GM19239 (cell line): ENCODE results near the gene CNTN4.
"Not testable (repeated sequence)": the region's sequence is repeated elsewhere in the genome, so short reads cannot be mapped to it uniquely, and the experiment has no call there.

Experiments used
- DNase-seq: peaks from one replicate; pipeline ENCODE4 v3.0.0; 2011; ENCODE audit warnings: low spot score; ENCODE audit not compliant: insufficient read length
- FAIRE-seq: peaks from 2 replicates; lab custom pipeline; 2011; peaks lifted over from hg19 to GRCh38; lab: Jason Lieb, UNC

Gene CNTN4

GRCh38 chr3:2504912-2505311 is 406.2 kb downstream of the CNTN4 start:
- FAIRE-seq (no peak), DNase-seq (no peak)

DNA sequence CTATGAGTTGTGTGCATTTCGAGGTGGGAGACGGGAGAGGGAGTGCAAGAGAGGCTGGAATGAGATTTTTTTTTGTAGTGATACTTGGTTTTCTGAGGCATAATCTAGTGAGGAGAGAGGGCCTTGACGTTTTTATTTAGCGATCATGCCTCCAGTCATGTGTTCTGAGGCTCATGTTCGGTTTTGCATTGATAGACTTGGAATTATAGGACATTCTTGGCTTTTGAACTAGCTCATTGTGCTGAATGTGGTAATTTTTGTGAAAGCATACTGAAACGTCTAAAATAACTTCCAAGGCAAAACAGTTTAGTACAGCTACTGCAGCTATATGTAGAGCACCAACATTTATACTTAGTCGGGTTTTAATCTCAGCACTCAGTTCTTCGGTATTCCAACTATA is 408.1 kb downstream of the CNTN4 start:
- FAIRE-seq = no peak
- no peak for DNase-seq

DNA sequence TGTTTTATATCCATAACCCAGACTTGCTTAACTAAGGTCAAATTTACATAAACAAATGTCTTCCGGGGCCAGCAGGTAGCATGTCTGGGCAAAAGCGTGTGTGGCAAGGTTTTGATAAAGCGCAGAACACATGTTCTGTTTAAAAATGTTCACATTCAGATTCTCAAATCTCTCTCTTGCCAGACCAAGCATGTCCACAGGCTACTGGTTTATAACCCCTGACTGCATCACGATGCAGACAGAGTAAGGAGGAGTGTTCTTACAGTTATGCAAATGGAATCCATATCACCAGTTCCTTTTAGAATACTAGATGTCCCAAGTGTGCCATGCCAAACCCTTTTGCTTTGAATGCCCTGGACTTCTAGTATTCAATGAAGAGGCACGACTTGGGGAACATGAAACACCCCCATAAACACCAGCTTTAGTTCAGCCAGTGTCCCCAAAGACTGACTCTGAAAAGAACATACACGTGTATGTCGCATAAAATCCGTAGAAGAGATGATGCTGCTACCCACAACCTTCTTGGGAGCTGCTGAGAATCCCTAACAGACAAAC is 412.0 kb downstream of the CNTN4 start:
- no peak for FAIRE-seq
- no peak for DNase-seq

DNA sequence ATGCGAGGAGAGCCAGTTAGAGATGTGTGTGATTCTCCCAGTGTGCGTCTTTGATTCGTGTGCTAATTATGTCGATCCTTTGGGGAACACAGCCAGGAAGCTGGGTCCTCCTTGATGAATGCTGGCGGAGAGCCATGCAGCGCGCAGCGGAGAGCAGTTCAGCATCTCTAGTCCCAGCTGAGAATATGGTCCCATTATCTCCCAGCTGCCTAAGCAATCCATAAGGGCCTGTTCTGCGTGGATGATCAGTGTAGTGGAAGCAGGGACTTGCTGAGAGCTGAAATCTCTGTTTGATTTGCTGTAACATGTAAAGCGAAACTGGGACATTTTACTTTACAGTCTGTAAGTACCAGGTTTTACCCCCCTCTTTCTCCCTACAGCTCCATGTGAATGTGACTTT is 412.7 kb downstream of the CNTN4 start:
- DNase-seq = no peak
- no peak for FAIRE-seq

DNA sequence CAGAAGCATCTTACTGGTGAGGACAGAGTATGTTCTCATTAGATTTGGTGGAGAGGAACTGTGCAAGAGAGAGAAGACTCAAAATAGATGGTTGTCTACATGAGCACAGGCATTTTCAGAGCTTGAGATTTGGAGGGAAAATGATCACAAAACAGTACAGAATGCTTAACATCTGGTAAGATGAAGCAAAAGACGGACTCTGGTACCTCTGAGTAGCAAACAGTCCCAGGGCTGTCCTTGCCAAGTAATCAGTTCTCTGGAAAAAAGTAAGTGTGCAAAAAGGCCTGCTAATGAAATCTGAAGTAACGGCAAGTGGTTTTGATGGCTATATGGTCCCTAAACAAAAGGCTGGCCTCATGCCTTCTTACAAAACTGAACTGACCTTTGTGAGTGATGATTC is 414.2 kb downstream of the CNTN4 start:
- FAIRE-seq (no peak), DNase-seq (no peak)

DNA sequence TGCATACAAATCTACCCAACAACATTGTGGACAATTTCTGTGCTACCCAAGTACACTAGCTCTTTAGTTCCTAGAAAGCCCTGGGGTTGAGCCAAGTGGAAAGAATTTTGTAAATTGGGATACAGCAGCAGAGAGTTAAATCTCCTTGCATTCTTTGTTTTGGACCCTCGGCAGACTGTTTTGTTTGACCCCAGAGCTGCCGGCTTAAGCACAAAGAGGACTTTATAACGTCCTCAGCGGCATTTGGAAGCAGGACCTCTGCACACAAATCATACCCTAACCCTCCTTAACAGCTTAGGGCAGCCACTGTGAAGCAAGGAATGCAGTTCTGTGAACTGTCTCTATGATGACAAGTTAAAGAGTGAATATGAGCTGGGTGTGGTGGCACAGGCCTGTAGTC is 415.3 kb downstream of the CNTN4 start:
- DNase-seq (no peak), FAIRE-seq (no peak)

DNA sequence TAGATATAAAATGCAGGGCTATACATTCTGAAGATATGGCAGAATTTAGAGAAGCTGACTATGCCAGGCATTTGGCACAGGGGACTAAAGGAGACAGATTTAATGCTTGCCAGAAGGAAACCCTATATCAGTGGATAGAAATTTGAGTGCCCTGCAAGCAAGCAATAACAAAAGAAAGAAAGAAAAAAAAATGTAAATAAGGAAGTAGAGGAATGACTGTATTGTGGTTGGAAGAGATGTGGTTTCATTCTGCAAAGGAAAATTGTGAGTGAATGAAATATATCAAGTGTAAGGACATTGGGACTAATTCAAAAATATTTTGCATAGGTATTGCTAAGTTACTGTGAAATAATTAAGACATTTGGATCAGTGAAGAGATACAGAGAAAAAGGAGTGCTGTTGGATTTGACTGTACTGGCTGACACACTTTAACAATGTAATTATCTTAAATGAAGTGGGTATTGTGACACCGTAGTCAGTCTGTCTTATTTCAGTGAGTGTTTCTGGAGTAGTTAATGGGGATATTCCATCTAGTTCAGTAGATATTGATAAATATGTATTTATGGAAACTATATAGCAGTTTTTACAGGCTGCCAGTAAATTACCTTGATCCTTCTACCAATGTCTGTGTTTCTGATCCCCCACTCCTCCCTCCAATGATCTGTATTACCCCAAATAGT is 418.2 kb downstream of the CNTN4 start:
- FAIRE-seq (no peak), DNase-seq (no peak)

DNA sequence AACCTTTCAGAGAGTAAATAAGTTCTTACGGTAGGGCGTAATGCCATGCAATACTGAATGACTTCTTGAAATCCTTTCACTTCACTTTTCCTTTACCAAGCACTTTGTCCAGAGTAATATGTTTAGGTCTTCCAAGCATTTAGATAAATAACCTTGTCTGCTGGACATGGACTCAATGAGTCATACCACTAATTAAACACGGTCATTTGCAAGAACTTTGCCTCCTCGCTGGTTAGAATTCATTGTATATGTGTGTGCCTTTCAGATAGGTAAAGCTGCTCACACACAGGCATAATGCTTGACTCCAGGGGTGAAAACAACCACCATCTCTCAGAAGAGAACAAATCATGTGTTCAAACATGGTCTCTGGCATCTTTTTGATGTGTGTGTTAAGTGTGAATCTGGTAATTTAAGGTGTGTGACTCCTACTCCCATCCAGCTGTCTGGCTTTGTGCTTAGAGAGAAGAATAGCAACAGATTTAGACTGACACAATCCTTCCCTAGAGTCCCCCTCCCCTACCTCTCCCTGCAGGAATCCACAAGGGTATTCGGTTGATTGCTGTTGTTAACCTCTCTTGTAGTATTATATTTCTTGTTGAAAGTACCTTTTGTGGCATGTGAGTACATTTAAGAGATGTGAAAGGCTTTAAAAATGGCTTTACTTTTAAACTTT is 419.0 kb downstream of the CNTN4 start:
- no peak for FAIRE-seq
- DNase-seq = no peak

DNA sequence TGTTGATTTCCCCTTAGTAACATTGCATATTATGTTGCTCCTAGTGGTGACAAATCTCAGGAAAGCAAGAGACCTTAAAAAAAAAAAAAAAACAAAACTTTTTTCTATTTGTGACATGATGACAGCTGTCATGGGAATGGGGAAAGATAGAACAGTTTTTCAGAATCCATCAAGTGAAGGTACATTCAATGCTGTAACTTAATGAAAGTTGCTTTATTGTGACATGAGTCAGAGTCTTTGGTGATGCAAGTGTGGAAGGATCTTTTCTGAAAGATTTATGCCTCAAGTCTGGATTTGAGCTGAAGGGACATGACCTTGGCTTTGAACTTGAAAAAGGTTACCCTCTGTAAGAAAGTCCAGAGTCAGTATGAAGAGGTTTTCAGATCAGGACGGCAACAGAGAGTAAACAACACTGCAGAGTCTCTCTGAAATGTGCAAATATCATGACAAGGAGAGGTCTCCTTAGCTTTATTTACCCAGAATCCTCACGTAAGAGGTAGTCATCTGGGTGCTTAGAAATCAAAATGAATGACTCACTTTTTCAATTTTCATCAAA is 424.7 kb downstream of the CNTN4 start:
- FAIRE-seq = no peak
- no peak for DNase-seq

- DNase-seq (no peak), FAIRE-seq (no peak)
These were observed 427.3 kb downstream of the CNTN4 start for GRCh38 chr3:2525968-2526367.

GRCh38 chr3:2526926-2527325 is 428.3 kb downstream of the CNTN4 start:
- FAIRE-seq = no peak
- no peak for DNase-seq

DNA sequence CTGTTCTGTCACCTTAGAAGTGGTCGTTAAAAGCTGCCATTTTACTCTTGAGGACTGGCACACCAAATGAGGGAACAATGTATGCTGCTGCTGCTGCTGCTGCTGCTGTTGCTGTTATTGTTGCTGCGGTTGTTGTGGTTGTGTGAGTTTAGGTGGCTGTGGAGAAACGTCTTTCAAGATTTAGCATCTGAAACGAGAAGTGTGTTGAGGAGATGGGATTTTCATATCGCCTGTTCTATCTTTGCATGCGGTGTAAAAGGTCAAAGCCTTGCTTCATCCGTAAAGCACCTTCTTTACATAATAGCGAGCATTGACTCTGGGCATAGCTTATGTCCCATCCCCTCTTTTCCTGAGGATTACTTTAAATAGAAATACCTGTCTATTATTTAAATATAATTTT is 428.7 kb downstream of the CNTN4 start:
- FAIRE-seq, DNase-seq: not testable (repeated sequence)

GRCh38 chr3:2534767-2535166 is 436.1 kb downstream of the CNTN4 start:
- not testable (repeated sequence) for FAIRE-seq, DNase-seq

DNA sequence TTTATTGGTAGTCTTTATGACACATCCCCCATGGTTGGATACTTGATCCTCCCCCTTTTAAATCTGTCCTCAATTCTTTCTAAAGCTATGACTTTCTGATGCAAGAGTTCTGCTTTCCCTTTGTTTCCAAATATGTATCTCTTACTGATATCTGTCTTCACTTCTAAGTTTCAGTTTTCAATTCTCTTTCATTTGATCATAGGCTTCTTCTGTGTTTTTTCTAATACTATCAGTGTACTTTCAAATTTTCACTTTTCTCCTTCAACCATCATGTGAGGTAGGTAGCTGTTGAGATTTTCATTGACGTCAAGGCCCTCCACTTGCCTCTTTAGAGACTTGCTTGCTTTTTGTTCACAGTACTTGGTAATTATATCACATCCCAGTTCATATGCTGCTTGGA is 436.5 kb downstream of the CNTN4 start:
- FAIRE-seq (no peak), DNase-seq (no peak)

GRCh38 chr3:2536575-2536974 is 437.9 kb downstream of the CNTN4 start:
- DNase-seq (no peak), FAIRE-seq (no peak)

- no peak for DNase-seq
- FAIRE-seq = no peak
These were observed 441.4 kb downstream of the CNTN4 start for GRCh38 chr3:2540115-2540514.

DNA sequence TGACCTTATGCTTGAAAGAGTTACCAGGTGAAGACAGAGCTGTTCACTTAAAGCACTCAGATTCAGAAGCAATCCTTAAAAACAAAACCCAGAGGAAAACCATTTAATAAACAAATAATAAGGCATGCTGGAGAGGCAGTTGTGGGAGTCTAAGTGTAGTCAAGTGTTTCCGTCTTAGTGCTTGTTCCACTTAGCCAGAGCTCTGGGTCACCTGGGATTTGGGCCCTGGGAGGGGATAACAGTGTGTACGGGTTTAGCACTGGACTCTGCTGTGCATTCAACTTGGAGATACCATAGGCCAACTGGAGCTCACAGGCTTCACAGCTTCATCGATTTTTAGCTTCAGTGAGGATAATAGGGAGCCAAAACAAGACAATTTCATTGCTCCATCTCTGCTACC is 444.6 kb downstream of the CNTN4 start:
- FAIRE-seq = no peak
- DNase-seq = no peak

DNA sequence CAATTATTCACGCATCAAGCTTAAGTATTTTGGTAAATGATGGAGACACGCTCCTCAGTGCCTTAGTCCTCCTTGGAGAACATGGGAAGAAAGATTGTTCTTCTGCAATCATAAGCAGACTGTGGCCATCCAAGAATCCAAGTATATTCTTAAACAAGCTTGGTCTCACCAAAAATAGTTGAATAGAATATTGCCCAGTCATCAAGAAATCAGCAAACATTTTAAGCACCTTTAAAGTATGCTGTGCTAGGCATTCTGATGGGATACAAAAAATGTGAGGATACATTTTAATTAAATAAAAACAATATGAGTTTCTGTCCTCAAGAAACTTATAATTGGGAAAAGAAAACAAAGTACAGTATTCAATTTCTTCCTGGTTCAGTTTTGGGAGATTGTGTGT is 445.5 kb downstream of the CNTN4 start:
- DNase-seq (no peak), FAIRE-seq (no peak)

DNA sequence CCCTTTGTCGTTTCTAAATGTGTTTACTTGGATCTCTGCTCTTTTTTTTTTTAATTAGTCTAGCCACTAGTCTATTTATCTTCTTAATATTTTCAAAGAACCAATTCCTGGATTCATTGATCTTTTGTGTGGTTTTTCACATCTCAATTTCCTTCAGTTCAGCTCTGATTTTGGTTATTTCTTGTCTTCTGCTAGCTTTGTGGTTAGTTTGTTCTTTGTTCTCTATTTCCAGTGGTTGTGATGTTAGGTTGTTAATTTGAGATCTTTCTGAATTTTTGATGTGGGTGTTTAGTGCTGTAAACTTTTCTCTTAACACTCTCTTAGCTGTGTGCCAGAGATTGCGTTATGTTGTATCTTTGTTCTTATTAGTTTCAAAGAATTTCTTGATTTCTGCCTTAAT is 446.1 kb downstream of the CNTN4 start:
- DNase-seq = no peak
- no peak for FAIRE-seq

DNA sequence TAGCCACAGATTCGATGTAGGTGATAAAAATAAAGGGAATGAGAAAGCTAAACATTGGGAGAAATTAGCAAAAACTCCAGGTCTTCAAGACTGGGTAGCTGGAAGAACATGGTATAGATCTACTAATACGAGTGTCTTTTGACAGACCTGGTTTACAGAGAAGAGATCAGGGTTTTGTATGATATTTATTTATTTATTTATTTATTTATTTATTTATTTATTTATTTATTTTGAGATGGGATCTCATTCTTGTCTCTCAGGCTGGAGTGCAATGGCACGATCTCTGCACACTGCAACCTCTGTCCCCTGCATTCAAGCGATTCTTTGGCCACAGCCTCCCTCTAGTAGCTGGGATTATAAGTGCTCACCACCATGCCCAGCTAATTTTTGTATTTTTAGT is 448.4 kb downstream of the CNTN4 start:
- FAIRE-seq (no peak), DNase-seq (no peak)

- DNase-seq = no peak
- no peak for FAIRE-seq
These were observed 456.0 kb downstream of the CNTN4 start for GRCh38 chr3:2554656-2555055.

- FAIRE-seq (no peak), DNase-seq (no peak)
These were observed 460.1 kb downstream of the CNTN4 start for GRCh38 chr3:2558796-2559195.
